HUES48 (cell line): Measurements from ENCODE around the gene NRN1L.

Experiments used
- H3K27ac ChIP-seq: one replicate; pipeline ENCODE4 v1.7.0; 2013; ENCODE audit warnings: low read depth, low read length, inconsistent platforms
- H3K27me3 ChIP-seq: 2 replicates; pipeline ENCODE4 v1.6.1; 2013; ENCODE audit warnings: mild to moderate bottlenecking, low read length; ENCODE audit not compliant: control insufficient read depth, insufficient read depth
- H3K36me3 ChIP-seq: 2 replicates; pipeline ENCODE4 v1.6.1; 2013; ENCODE audit warnings: low read length; ENCODE audit not compliant: control insufficient read depth, insufficient read depth
- H3K4me1 ChIP-seq: 2 replicates; pipeline ENCODE4 v1.6.1; 2013; ENCODE audit warnings: mild to moderate bottlenecking, low read length; ENCODE audit not compliant: control insufficient read depth, insufficient read depth
- H3K4me3 ChIP-seq: 2 replicates; pipeline ENCODE4 v1.5.1; 2013; ENCODE audit warnings: mild to moderate bottlenecking, low read depth, low read length
- H3K9ac ChIP-seq: 2 replicates; pipeline ENCODE4 v1.6.1; 2013; ENCODE audit warnings: mild to moderate bottlenecking, low read depth, low read length, moderate library complexity
- H3K9me3 ChIP-seq: 2 replicates; pipeline ENCODE4 v1.6.1; 2013; ENCODE audit warnings: low read length; ENCODE audit not compliant: control insufficient read depth, insufficient read depth

NRN1L gene

GRCh38 chr16:67846320-67847063 is 38.2 kb upstream of the NRN1L start, which contains the start of gene NUTF2:
NUTF2 (plus strand) TSS chr16:67846933; CDS start chr16:67865131, 18,198 bp downstream.
- H3K27ac ChIP-seq, result peak within 1 kb of the TSS; percentile 97
- peak within 1 kb of the TSS; percentile 90 for H3K9ac ChIP-seq
- H3K9me3 ChIP-seq, result no peaks in the 10 kb centered on the region
- H3K36me3 ChIP-seq, result peaks cover 12% of the 10 kb centered on the region; the same call in 1 of the 2 replicates
- H3K27me3 ChIP-seq, result no peaks in the 10 kb centered on the region
- H3K4me1 ChIP-seq, result peaks cover 30% of the 10 kb centered on the region
- H3K4me3 ChIP-seq, result peak within 1 kb of the TSS; percentile 95

- Histone ChIP-seq H3K36me3 (peaks cover 12% of the 10 kb centered on the region; the same call in 1 of the 2 replicates), H3K27ac (peak within 1 kb of the TSS; percentile 97), H3K4me3 (peak within 1 kb of the TSS; percentile 95), H3K4me1 (peaks cover 28% of the 10 kb centered on the region), H3K9me3 (no peaks in the 10 kb centered on the region), H3K9ac (peak within 1 kb of the TSS; percentile 90), H3K27me3 (no peaks in the 10 kb centered on the region)
Measured at GRCh38 chr16:67847064-67847861, 37.4 kb upstream of the NRN1L start, which contains the start of gene CENPT. CENPT (minus strand) TSS chr16:67847693; CDS start chr16:67833859, 13,834 bp downstream.

- Histone ChIP-seq H3K27ac (peak overlapping the region; percentile 97), H3K27me3 (no peaks in the 10 kb centered on the region), H3K4me1 (peaks cover 28% of the 10 kb centered on the region), H3K9ac (peak overlapping the region; percentile 90; the same call in 1 of the 2 replicates), H3K36me3 (peaks cover 12% of the 10 kb centered on the region; the same call in 1 of the 2 replicates), H3K9me3 (no peaks in the 10 kb centered on the region), H3K4me3 (peak overlapping the region; percentile 95)
Measured at GRCh38 chr16:67848118-67848517, 36.6 kb upstream of the NRN1L start.

GRCh38 chr16:67853670-67854069 is 31.0 kb upstream of the NRN1L start:
- Histone ChIP-seq H3K9ac (no peak overlapping the region), H3K9me3 (no peaks in the 10 kb centered on the region), H3K27ac (no peak overlapping the region), H3K4me1 (peaks cover 30% of the 10 kb centered on the region), H3K36me3 (peaks cover 15% of the 10 kb centered on the region; the same call in 1 of the 2 replicates), H3K4me3 (no peak overlapping the region), H3K27me3 (no peaks in the 10 kb centered on the region)

GRCh38 chr16:67855789-67856188 is 28.9 kb upstream of the NRN1L start:
- H3K27ac ChIP-seq, result no peak overlapping the region
- H3K36me3 ChIP-seq, result peaks cover 18% of the 10 kb centered on the region
- peaks cover 30% of the 10 kb centered on the region for H3K4me1 ChIP-seq
- no peaks in the 10 kb centered on the region for H3K27me3 ChIP-seq
- H3K9me3 ChIP-seq, result no peaks in the 10 kb centered on the region
- no peak overlapping the region for H3K9ac ChIP-seq
- H3K4me3 ChIP-seq, result no peak overlapping the region

- Histone ChIP-seq H3K9ac (no peak overlapping the region), H3K36me3 (peaks cover 31% of the 10 kb centered on the region), H3K27me3 (no peaks in the 10 kb centered on the region), H3K9me3 (no peaks in the 10 kb centered on the region), H3K4me1 (peaks cover 30% of the 10 kb centered on the region), H3K4me3 (no peak overlapping the region), H3K27ac (peak overlapping the region; percentile 87)
Measured at GRCh38 chr16:67856927-67857546, 27.6 kb upstream of the NRN1L start.

GRCh38 chr16:67857547-67858233 is 27.0 kb upstream of the NRN1L start:
- Histone ChIP-seq H3K9me3 (no peaks in the 10 kb centered on the region), H3K4me3 (peak overlapping the region; percentile 34), H3K9ac (peak overlapping the region; percentile 11; the same call in 1 of the 2 replicates), H3K27me3 (no peaks in the 10 kb centered on the region), H3K27ac (peak overlapping the region; percentile 87), H3K36me3 (peaks cover 33% of the 10 kb centered on the region), H3K4me1 (peaks cover 30% of the 10 kb centered on the region)

GRCh38 chr16:67858500-67858899 is 26.2 kb upstream of the NRN1L start:
- Histone ChIP-seq H3K9ac (no peak overlapping the region), H3K4me3 (no peak overlapping the region), H3K27ac (peak overlapping the region; percentile 77), H3K27me3 (no peaks in the 10 kb centered on the region), H3K4me1 (peaks cover 30% of the 10 kb centered on the region), H3K9me3 (no peaks in the 10 kb centered on the region), H3K36me3 (peaks cover 36% of the 10 kb centered on the region)

GRCh38 chr16:67860589-67861398 is 23.9 kb upstream of the NRN1L start:
- no peaks in the 10 kb centered on the region for H3K9me3 ChIP-seq
- H3K4me1 ChIP-seq, result peaks cover 20% of the 10 kb centered on the region
- H3K27ac ChIP-seq, result no peak overlapping the region
- H3K36me3 ChIP-seq, result peaks cover 34% of the 10 kb centered on the region
- no peak overlapping the region for H3K4me3 ChIP-seq
- H3K9ac ChIP-seq, result no peak overlapping the region
- H3K27me3 ChIP-seq, result no peaks in the 10 kb centered on the region

- peaks cover 44% of the 10 kb centered on the region for H3K36me3 ChIP-seq
- H3K27me3 ChIP-seq, result no peaks in the 10 kb centered on the region
- H3K27ac ChIP-seq, result no peak overlapping the region
- no peak overlapping the region for H3K9ac ChIP-seq
- no peaks in the 10 kb centered on the region for H3K9me3 ChIP-seq
- peaks cover 17% of the 10 kb centered on the region for H3K4me1 ChIP-seq
- H3K4me3 ChIP-seq, result no peak overlapping the region
Measured at GRCh38 chr16:67861877-67862276, 22.8 kb upstream of the NRN1L start.
